H1 (cell line): ENCODE measurements around the gene ARMC5. TPM values are rescaled to one million over a fixed set of nuclear protein-coding genes. Genes with fewer than 3 reads are reported as not detected.

Experiments used
- CTCF ChIA-PET: fragments of 300-600 bp; sonication (Branson Sonifier 250); formaldehyde crosslinking; loops from one replicate; lab custom pipeline; 2021; ENCODE audit not compliant: partially characterized antibody; lab: Charles Lee
- POLR2A ChIA-PET: fragments of 300-600 bp; sonication (Branson Sonifier 250); formaldehyde crosslinking; loops from one replicate; lab custom pipeline; 2021; ENCODE audit warnings: inconsistent platforms; ENCODE audit not compliant: partially characterized antibody; lab: Charles Lee
- DNase-seq, 2 experiments: peaks; one replicate each; pipeline versions ENCODE4 v3.0.0 to v3.0.0-alpha.2; 2010 to 2022; ENCODE audit warnings: low spot score in 2 of 2, low read depth in 1 of 2, mixed read lengths in 1 of 2
- FAIRE-seq: peaks from 2 replicates; lab custom pipeline; 2011; peaks lifted over from hg19 to GRCh38; lab: Jason Lieb, UNC
- H2AFZ ChIP-seq: 2 replicates; pipeline ENCODE4 v1.8.1; 2012; ENCODE audit warnings: low read length, inconsistent platforms
- H2AK5ac ChIP-seq: 2 replicates; pipeline ENCODE4 v1.6.1; 2013; ENCODE audit warnings: low read depth, low read length
- H2BK120ac ChIP-seq: replicated peaks from 2 replicates; pipeline ENCODE3; 2013; ENCODE audit warnings: low read depth, low read length, inconsistent platforms
- H2BK12ac ChIP-seq: 2 replicates; pipeline ENCODE4 v1.6.1; 2013; ENCODE audit warnings: low read depth, low read length
- H2BK15ac ChIP-seq: 2 replicates; pipeline ENCODE4 v1.6.1; 2013; ENCODE audit warnings: low read length
- H2BK20ac ChIP-seq: 2 replicates; pipeline ENCODE4 v1.6.1; 2013; ENCODE audit warnings: low read length
- H2BK5ac ChIP-seq: 2 replicates; pipeline ENCODE4 v1.6.1; 2013; ENCODE audit warnings: low read depth, low read length
- H3K14ac ChIP-seq: 2 replicates; pipeline ENCODE4 v1.6.1; 2013; ENCODE audit warnings: inconsistent platforms; ENCODE audit not compliant: insufficient read length
- H3K18ac ChIP-seq: 2 replicates; pipeline ENCODE4 v1.6.1; 2013; ENCODE audit warnings: low read length; ENCODE audit errors: extremely low read depth
- H3K23ac ChIP-seq: 2 replicates; pipeline ENCODE4 v1.6.1; 2013; ENCODE audit warnings: inconsistent platforms; ENCODE audit not compliant: insufficient read length
- H3K23me2 ChIP-seq: 2 replicates; pipeline ENCODE4 v1.6.1; 2013; ENCODE audit warnings: low read depth, low read length
- H3K27ac ChIP-seq: 2 replicates; pipeline ENCODE4 v1.6.1; 2011; ENCODE audit warnings: low read depth, low read length, inconsistent platforms
- H3K27me3 ChIP-seq, 4 experiments: replicated peaks in 1 of 4; 1 replicate in 1 of 4; 2 replicates in 3 of 4; pipeline versions ENCODE4 v1.6.1 to v1.8.1; 2011 to 2013; ENCODE audit warnings: low read length in 3 of 4, mild to moderate bottlenecking in 3 of 4, inconsistent platforms in 2 of 4, mixed read lengths in 2 of 4, moderate library complexity in 1 of 4; ENCODE audit not compliant: control insufficient read depth in 3 of 4, insufficient read depth in 3 of 4; ENCODE audit errors: extremely low read depth in 1 of 4
- H3K36me3 ChIP-seq, 4 experiments: 2 replicates each; pipeline versions ENCODE4 v1.6.1 to v1.8.1; 2011 to 2013; ENCODE audit warnings: mild to moderate bottlenecking in 4 of 4, low read length in 3 of 4, moderate library complexity in 2 of 4, control low read depth in 1 of 4, inconsistent platforms in 1 of 4; ENCODE audit not compliant: insufficient read depth in 4 of 4, control insufficient read depth in 2 of 4
- H3K4ac ChIP-seq: replicated peaks from 2 replicates; pipeline ENCODE3; 2013; ENCODE audit warnings: low read length, low read depth, mixed read lengths, inconsistent platforms; ENCODE audit not compliant: insufficient read length
- H3K4me1 ChIP-seq, 4 experiments: replicated peaks in 1 of 4; 1 replicate in 1 of 4; 2 replicates in 3 of 4; pipeline versions ENCODE4 v1.6.1 to v1.8.1; 2011 to 2013; ENCODE audit warnings: low read length in 3 of 4, inconsistent platforms in 2 of 4, mixed read lengths in 1 of 4; ENCODE audit not compliant: insufficient read depth in 4 of 4, control insufficient read depth in 3 of 4
- H3K4me2 ChIP-seq, 2 experiments: 2 replicates each; pipeline versions ENCODE4 v1.6.1 to v1.8.1; 2011 to 2013; ENCODE audit warnings: low read depth in 2 of 2, low read length in 2 of 2, control low read depth in 1 of 2, inconsistent platforms in 1 of 2, mild to moderate bottlenecking in 1 of 2; ENCODE audit not compliant: insufficient read depth in 1 of 2
- H3K4me3 ChIP-seq, 4 experiments: fragments of 200-600, 300-600 bp in 1 of 4; sonication (generic), shearing (Covaris generic), sonication (Bioruptor Twin) in 1 of 4; 2 replicates each; pipeline versions ENCODE4 v1.5.1 to v1.8.1; 2011 to 2016; ENCODE audit warnings: low read length in 4 of 4, low read depth in 3 of 4, control low read depth in 2 of 4, inconsistent platforms in 2 of 4, mild to moderate bottlenecking in 2 of 4, mixed read lengths in 1 of 4, moderate library complexity in 1 of 4; ENCODE audit not compliant: insufficient read depth in 2 of 4; ENCODE audit errors: extremely low read depth in 1 of 4
- H3K56ac ChIP-seq: replicated peaks from 2 replicates; pipeline ENCODE3; 2013; ENCODE audit warnings: low read depth, mild to moderate bottlenecking, mixed read lengths, low read length, inconsistent platforms; ENCODE audit not compliant: insufficient read length
- H3K79me1 ChIP-seq: 2 replicates; pipeline ENCODE4 v1.6.1; 2013; ENCODE audit warnings: low read depth, low read length, control low read depth
- H3K79me2 ChIP-seq, 2 experiments: 2 replicates each; pipeline versions ENCODE4 v1.6.1 to v1.8.1; 2012 to 2013; ENCODE audit warnings: low read length in 2 of 2, mild to moderate bottlenecking in 2 of 2, inconsistent platforms in 1 of 2; ENCODE audit not compliant: insufficient read depth in 2 of 2, control insufficient read depth in 1 of 2
- H3K9ac ChIP-seq, 4 experiments: replicated peaks in 1 of 4; 1 replicate in 1 of 4; 2 replicates in 3 of 4; pipeline versions ENCODE4 v1.6.1 to v1.8.1; 2011 to 2013; ENCODE audit warnings: low read depth in 3 of 4, low read length in 3 of 4, control low read depth in 2 of 4, mild to moderate bottlenecking in 2 of 4, moderate library complexity in 2 of 4, inconsistent platforms in 1 of 4; ENCODE audit errors: extremely low read depth in 1 of 4
- H3K9me3 ChIP-seq, 2 experiments: 2 replicates each; pipeline versions ENCODE4 v1.6.1 to v1.8.1; 2012 to 2013; ENCODE audit warnings: mild to moderate bottlenecking in 2 of 2, moderate library complexity in 2 of 2, control low read depth in 1 of 2, inconsistent platforms in 1 of 2, low read depth in 1 of 2, low read length in 1 of 2, mixed read lengths in 1 of 2; ENCODE audit not compliant: insufficient read depth in 2 of 2
- H4K20me1 ChIP-seq, 2 experiments: replicated peaks in 1 of 2; 2 replicates each; pipeline versions ENCODE3 to v1.8.1; 2011 to 2013; ENCODE audit warnings: inconsistent platforms in 2 of 2, low read length in 2 of 2, mild to moderate bottlenecking in 1 of 2; ENCODE audit not compliant: insufficient read depth in 2 of 2, control insufficient read depth in 1 of 2
- H4K5ac ChIP-seq: 2 replicates; pipeline ENCODE4 v1.6.1; 2013; ENCODE audit warnings: low read length, low read depth, mixed read lengths, inconsistent platforms; ENCODE audit not compliant: insufficient read length
- H4K8ac ChIP-seq: 2 replicates; pipeline ENCODE4 v1.8.0; 2013; ENCODE audit warnings: mild to moderate bottlenecking, moderate library complexity, low read length, inconsistent platforms; ENCODE audit not compliant: insufficient read depth; ENCODE audit errors: extremely low read depth
- H4K91ac ChIP-seq: replicated peaks from 2 replicates; pipeline ENCODE3; 2013; ENCODE audit warnings: low read length, mixed read lengths, inconsistent platforms; ENCODE audit not compliant: insufficient read length
- CTCF ChIP-seq, 3 experiments: IDR thresholded peaks; 1 replicate in 2 of 3; 2 replicates in 1 of 3; pipeline versions ENCODE4 v1.5.1 to v1.6.1; 2011; ENCODE audit warnings: low read length in 3 of 3, mild to moderate bottlenecking in 3 of 3, inconsistent platforms in 2 of 3, low read depth in 1 of 3, moderate library complexity in 1 of 3; ENCODE audit not compliant: insufficient read depth in 1 of 3; ENCODE audit errors: control extremely low read depth in 1 of 3
- EGR1 ChIP-seq: IDR thresholded peaks from 2 replicates; pipeline ENCODE4 v1.6.1; 2011; ENCODE audit warnings: low read depth, low read length, borderline replicate concordance
- EP300 ChIP-seq, 2 experiments: IDR thresholded peaks; 1 replicate in 1 of 2; 2 replicates in 1 of 2; pipeline ENCODE4 v1.6.1; 2011 to 2012; ENCODE audit warnings: low read depth in 2 of 2, low read length in 2 of 2, mild to moderate bottlenecking in 2 of 2, borderline replicate concordance in 1 of 2, inconsistent platforms in 1 of 2, moderate library complexity in 1 of 2
- GABPA ChIP-seq: IDR thresholded peaks from 2 replicates; pipeline ENCODE4 v1.6.1; 2011; ENCODE audit warnings: mild to moderate bottlenecking, low read length, moderate library complexity, borderline replicate concordance; ENCODE audit not compliant: insufficient read depth
- JUN ChIP-seq: IDR thresholded peaks from 2 replicates; pipeline ENCODE4 v1.6.1; 2011; ENCODE audit warnings: low read depth, mild to moderate bottlenecking, improper control_type of control experiment, low read length
- POLR2A ChIP-seq, 2 experiments: IDR thresholded peaks; 1 replicate in 1 of 2; 2 replicates in 1 of 2; pipeline ENCODE4 v1.6.1; 2011; ENCODE audit warnings: low read depth in 2 of 2, low read length in 2 of 2, mild to moderate bottlenecking in 2 of 2; ENCODE audit errors: control extremely low read depth in 1 of 2
- RAD21 ChIP-seq, 2 experiments: IDR thresholded peaks in 1 of 2; conservative IDR thresholded peaks in 1 of 2; 2 replicates each; pipeline ENCODE4 v1.6.1; 2011; ENCODE audit warnings: low read depth in 2 of 2, low read length in 2 of 2, improper control_type of control experiment in 1 of 2, inconsistent platforms in 1 of 2, mild to moderate bottlenecking in 1 of 2, moderate library complexity in 1 of 2
- RBBP5 ChIP-seq: IDR thresholded peaks from 2 replicates; pipeline ENCODE4 v1.7.1; 2012; ENCODE audit warnings: low read depth, mild to moderate bottlenecking, inconsistent platforms, low read length, moderate library complexity, borderline replicate concordance
- TBP ChIP-seq: IDR thresholded peaks from 2 replicates; pipeline ENCODE4 v1.6.1; 2011; ENCODE audit warnings: low read depth, low read length, improper control_type of control experiment
- WGBS, 2 experiments: shearing (Covaris generic) in 1 of 2; methylation state at CpG; one replicate each; pipeline versions ENCODE4 v1.1.6 to v1.1.7; 2013 to 2015; ENCODE audit warnings: low lambda C conversion rate in 2 of 2, mixed read lengths in 2 of 2, inconsistent platforms in 1 of 2, low coverage in 1 of 2, missing lambda C conversion rate in 1 of 2; ENCODE audit not compliant: insufficient replicate concordance in 2 of 2, insufficient coverage in 1 of 2, insufficient read length in 1 of 2; ENCODE audit errors: extremely low coverage in 1 of 2, missing lambda C conversion rate in 1 of 2; 5-methylcytosine and 5-hydroxymethylcytosine counted together
- polyA plus RNA-seq, 7 experiments: library from polyadenylated mRNA; depleted of rRNA in 3 of 7; stranded (reverse) in 5 of 7; unstranded in 2 of 7; fragments of >200 nt in 5 of 7; fragments of 200-250 nt in 2 of 7; gene quantifications; 1 replicate in 5 of 7; 2 replicates in 1 of 7; 4 replicates in 1 of 7; pipeline versions ENCODE4 v1.2.1 to v1.2.3, GENCODE V29; 2011 to 2013; ENCODE audit warnings: missing spikeins in 2 of 7, mixed read lengths in 2 of 7
- total RNA-seq: library from RNA; stranded (reverse); fragmentation: NEBNext Ultra II Directional; extraction: Animal tissue kit (Norgen Biotek cat#: 25700); gene quantifications from 2 replicates; pipeline ENCODE4 v1.2.1, GENCODE V29; 2021

Gene ARMC5
- total and polyA plus RNA-seq, 2 of the 8 experiments (the other 6 are each of a cell fraction or from before 2014, with no cell fraction given), result 7.8 to 8.7 TPM

DNA sequence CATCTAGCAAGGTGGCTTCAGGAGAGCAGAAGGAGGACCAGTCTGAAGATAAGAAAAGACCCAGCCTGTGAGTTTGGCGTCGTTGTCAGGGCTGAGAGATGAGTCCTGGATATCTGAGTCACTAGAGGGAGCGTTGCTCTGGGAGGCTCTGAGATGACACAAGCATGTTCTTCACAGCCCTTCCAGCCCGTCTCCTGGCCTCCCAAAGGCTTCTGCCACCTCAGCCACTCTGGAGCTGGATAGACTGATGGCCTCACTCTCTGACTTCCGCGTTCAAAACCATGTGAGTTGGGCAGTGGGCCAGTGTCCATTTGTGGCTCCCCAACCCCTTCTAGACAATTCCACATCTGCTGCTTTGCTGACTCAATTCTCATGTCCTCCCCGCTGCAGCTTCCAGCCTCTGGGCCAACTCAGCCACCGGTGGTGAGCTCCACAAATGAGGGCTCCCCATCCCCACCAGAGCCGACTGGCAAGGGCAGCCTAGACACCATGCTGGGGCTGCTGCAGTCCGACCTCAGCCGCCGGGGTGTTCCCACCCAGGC lies 14.9 kb downstream of the ARMC5 start:
- Histone ChIP-seq H3K27me3 (peaks cover 2 to 41% (median 32%) of the 10 kb centered on the region in 4 experiments), H2BK12ac (no peak overlapping the region), H2BK5ac (no peak overlapping the region), H3K14ac (no peak overlapping the region), H3K4me2 (no peak overlapping the region), H2AK5ac (no peak overlapping the region), H3K4me1 (peaks cover 0 to 12% (median 3%) of the 10 kb centered on the region in 4 experiments; a peak in 5 of 7 replicates), H3K4me3 (no peak overlapping the region), H4K91ac (no peak overlapping the region), H3K79me1 (no peaks in the 10 kb centered on the region), H3K18ac (no peak overlapping the region), H4K5ac (no peak overlapping the region), H3K23ac (no peak overlapping the region), H3K36me3 (no peaks in the 10 kb centered on the region), H3K27ac (no peak overlapping the region), H3K9me3 (no peaks in the 10 kb centered on the region), H2BK20ac (no peak overlapping the region), H2BK120ac (no peak overlapping the region), H2AFZ (no peak overlapping the region), H3K9ac (no peak overlapping the region), H3K23me2 (peaks cover 19% of the 10 kb centered on the region; the same call in 1 of the 2 replicates), H4K8ac (no peak overlapping the region), H3K4ac (no peak overlapping the region), H3K56ac (no peak overlapping the region), H4K20me1 (peaks cover 0 to 3% of the 10 kb centered on the region in 2 experiments), H3K79me2 (no peaks in the 10 kb centered on the region), H2BK15ac (no peak overlapping the region)
- FAIRE-seq, result no peak
- no peak for DNase-seq
- ChIA-PET POLR2A (interaction anchor here (6.0 kb wide), 1 partner anchor 15 kb away, joined by 40 read pairs; the partner anchor contains the start of gene ARMC5), CTCF (interaction anchor here (0.9 to 5.1 kb wide), 4 partner anchors 13 to 260 kb away, joined by 3 to 35 read pairs (median 3); no protein-coding TSS in a partner anchor)
- WGBS, 2 experiments, result 92% methylated on average over 12 of the region's 12 CpGs; no CpG with 5 or more reads in 1 of the 2 experiments
- TF ChIP-seq EGR1 (no peak), GABPA (no peak), RBBP5 (no peak), RAD21 (IDR thresholded peaks at IDR 0.05 in 1 of 2, conservative IDR thresholded peaks at IDR 0.05 in 1 of 2; ENCODE audit: low read depth in 2 of 2, low read length in 2 of 2) (no peak), JUN (no peak), EP300 (IDR thresholded peaks at IDR 0.05; ENCODE audit: borderline replicate concordance in 1 of 2, low read depth in 2 of 2, low read length in 2 of 2) (no peak), CTCF (IDR thresholded peaks at IDR 0.05; ENCODE audit: control extremely low read depth in 1 of 3, insufficient read depth in 1 of 3, low read depth in 1 of 3, low read length in 3 of 3) (no peak), TBP (no peak), POLR2A (IDR thresholded peaks at IDR 0.05; ENCODE audit: control extremely low read depth in 1 of 2, low read depth in 2 of 2, low read length in 2 of 2) (no peak)
